Caco-2 (cell line): Measurements from ENCODE around the gene HTRA2. TPM values are rescaled to one million over a fixed set of nuclear protein-coding genes. Genes with fewer than 3 reads are reported as not detected.
A peak's percentile ranks its signal among the peaks of the same experiment; 100 is the strongest.

ENCODE experiments used
- BruUV-seq: library from RNA; stranded (reverse); fragments of 400-500 nt; replicated peaks from 2 replicates; lab custom pipeline; 2021; lab: Mats Ljungman, UMichigan
- CTCF ChIA-PET: fragments of 300-600 bp; sonication (Branson Sonifier 250); formaldehyde crosslinking; loops from one replicate; lab custom pipeline; 2022; ENCODE audit warnings: antibody characterized with exemption; lab: Charles Lee
- POLR2A ChIA-PET: fragments of 300-600 bp; sonication (Branson Sonifier 250); formaldehyde crosslinking; loops from one replicate; lab custom pipeline; 2022; ENCODE audit warnings: antibody characterized with exemption; lab: Charles Lee
- DNase-seq, 2 experiments: peaks; one replicate each; pipeline versions ENCODE4 v3.0.0 to v3.0.0-alpha.2; 2020 to 2022
- H3K27me3 ChIP-seq: replicated peaks from 2 replicates; pipeline ENCODE4 v1.6.0; 2011; ENCODE audit warnings: low read length; ENCODE audit not compliant: control insufficient read depth, insufficient read depth
- H3K36me3 ChIP-seq: 2 replicates; pipeline ENCODE4 v1.5.1; 2011; ENCODE audit warnings: low read length; ENCODE audit not compliant: control insufficient read depth, insufficient read depth
- H3K4me1 ChIP-seq: fragments of 250-450 bp; sonication (Bioruptor Pico); 2 replicates; pipeline ENCODE4 v1.5.1; 2020; ENCODE audit warnings: mild to moderate bottlenecking
- H3K4me3 ChIP-seq: 2 replicates; pipeline ENCODE4 v1.5.1; 2011; ENCODE audit warnings: low read depth, mild to moderate bottlenecking, control low read depth, low read length
- H3K9me3 ChIP-seq: fragments of 250-450 bp; sonication (Bioruptor Pico); 2 replicates; pipeline ENCODE4 v1.5.1; 2020; ENCODE audit warnings: mild to moderate bottlenecking, moderate library complexity
- H3K27ac Mint-ChIP-seq: one replicate; pipeline ENCODE4 v1.8.0; 2022; ENCODE audit warnings: mixed read lengths; ENCODE audit not compliant: unreplicated experiment
- H3K27me3 Mint-ChIP-seq: one replicate; pipeline ENCODE4 v1.8.0; 2022; ENCODE audit warnings: mixed read lengths; ENCODE audit not compliant: insufficient read depth, unreplicated experiment
- H3K36me3 Mint-ChIP-seq: one replicate; pipeline ENCODE4 v1.8.0; 2022; ENCODE audit warnings: mild to moderate bottlenecking, mixed read lengths; ENCODE audit not compliant: insufficient read depth, unreplicated experiment
- H3K4me1 Mint-ChIP-seq: one replicate; pipeline ENCODE4 v1.8.0; 2022; ENCODE audit warnings: low read depth, mixed read lengths; ENCODE audit not compliant: unreplicated experiment
- H3K4me3 Mint-ChIP-seq: one replicate; pipeline ENCODE4 v1.8.0; 2022; ENCODE audit warnings: mild to moderate bottlenecking, moderate library complexity, mixed read lengths; ENCODE audit not compliant: unreplicated experiment
- H3K9me3 Mint-ChIP-seq: one replicate; pipeline ENCODE4 v1.8.0; 2022; ENCODE audit warnings: mixed read lengths; ENCODE audit not compliant: unreplicated experiment
- CTCF ChIP-seq, 2 experiments: fragments of 200-600 bp in 1 of 2; IDR thresholded peaks; 1 replicate in 1 of 2; 2 replicates in 1 of 2; pipeline versions ENCODE4 v1.5.1 to v1.8.0; 2011 to 2022; ENCODE audit warnings: antibody characterized with exemption in 1 of 2, control low read depth in 1 of 2, inconsistent platforms in 1 of 2, low read depth in 1 of 2, low read length in 1 of 2, mild to moderate bottlenecking in 1 of 2, moderate library complexity in 1 of 2; ENCODE audit not compliant: insufficient read depth in 1 of 2, severe bottlenecking in 1 of 2, unreplicated experiment in 1 of 2
- intact Hi-C: fragments of 100-400 bp; cut with micrococcal nuclease; formaldehyde crosslinking; loops from one replicate; pipeline ENCODE4 v1.10.0; 2022; ENCODE audit not compliant: unreplicated experiment
- total RNA-seq: library from RNA; stranded (reverse); gene quantifications from 2 replicates; pipeline ENCODE4 v1.2.3, GENCODE V29; 2022

Gene HTRA2
- total RNA-seq, 1 experiment from 2014 or later, result 27.3 TPM

- intact Hi-C loops, result loop anchor here (1.0 to 2.0 kb wide), 6 partner anchors 21 to 79 kb away; partner anchors contain the start of genes AUP1, HTRA2, TTC31 and WBP1
- no peaks in the 10 kb centered on the region for H3K9me3 ChIP-seq
- H3K36me3 ChIP-seq, result 0 out of 2 replicates have a peak, but pooled peaks cover 2% of the 10 kb centered on the region
- DNase-seq, result peak; percentile 49 to 58
- no peaks in the 10 kb centered on the region for H3K27me3 ChIP-seq
- H3K4me3 Mint-ChIP-seq, result peak overlapping the region; percentile 91
- H3K27ac Mint-ChIP-seq, result peak overlapping the region; percentile 99
- peaks cover 43% of the 10 kb centered on the region for H3K36me3 Mint-ChIP-seq
- no TSS peak for BruUV-seq
- POLR2A ChIA-PET, result interaction anchor here (0.6 to 1.5 kb wide), 2 partner anchors 22 kb away, joined by 5 to 7 read pairs; partner anchors contain the start of genes AUP1 and HTRA2
- no peaks in the 10 kb centered on the region for H3K9me3 Mint-ChIP-seq
- H3K27me3 Mint-ChIP-seq, result no peaks in the 10 kb centered on the region
- no peak for TF ChIP-seq CTCF (IDR thresholded peaks at IDR 0.05; ENCODE audit: insufficient read depth in 1 of 2, low read depth in 1 of 2, low read length in 1 of 2, severe bottlenecking in 1 of 2, unreplicated experiment in 1 of 2)
- peak overlapping the region; percentile 68 for H3K4me3 ChIP-seq
- CTCF ChIA-PET, result no interaction called here
- peaks cover 28% of the 10 kb centered on the region for H3K4me1 Mint-ChIP-seq
- H3K4me1 ChIP-seq, result peaks cover 26% of the 10 kb centered on the region
Observed at GRCh38 chr2:74507926-74508520, 21.7 kb upstream of the HTRA2 start.

GRCh38 chr2:74510272-74510671, 19.5 kb upstream of the HTRA2 start:
- intact Hi-C loops, result no loop called here
- Mint-ChIP-seq H3K4me1 (peaks cover 15% of the 10 kb centered on the region), H3K36me3 (peaks cover 27% of the 10 kb centered on the region), H3K27ac (no peak overlapping the region), H3K27me3 (no peaks in the 10 kb centered on the region), H3K4me3 (no peak overlapping the region), H3K9me3 (no peaks in the 10 kb centered on the region)
- no peak for DNase-seq
- POLR2A ChIA-PET, result interaction anchor here (0.7 to 1.1 kb wide), 2 partner anchors 12 to 16 kb away, joined by 3 read pairs; partner anchors contain the start of gene DQX1
- Histone ChIP-seq H3K36me3 (0 out of 2 replicates have a peak, but pooled peaks cover 2% of the 10 kb centered on the region), H3K4me3 (no peak overlapping the region), H3K4me1 (peaks cover 19% of the 10 kb centered on the region), H3K9me3 (no peaks in the 10 kb centered on the region), H3K27me3 (no peaks in the 10 kb centered on the region)
- no TSS peak for BruUV-seq
- CTCF ChIA-PET, result interaction anchor here (0.7 kb wide), 1 partner anchor 52 kb away, joined by 4 read pairs; the partner anchor contains the start of gene WBP1
- TF ChIP-seq CTCF (IDR thresholded peaks at IDR 0.05; ENCODE audit: insufficient read depth in 1 of 2, low read depth in 1 of 2, low read length in 1 of 2, severe bottlenecking in 1 of 2, unreplicated experiment in 1 of 2), result no peak

DNA sequence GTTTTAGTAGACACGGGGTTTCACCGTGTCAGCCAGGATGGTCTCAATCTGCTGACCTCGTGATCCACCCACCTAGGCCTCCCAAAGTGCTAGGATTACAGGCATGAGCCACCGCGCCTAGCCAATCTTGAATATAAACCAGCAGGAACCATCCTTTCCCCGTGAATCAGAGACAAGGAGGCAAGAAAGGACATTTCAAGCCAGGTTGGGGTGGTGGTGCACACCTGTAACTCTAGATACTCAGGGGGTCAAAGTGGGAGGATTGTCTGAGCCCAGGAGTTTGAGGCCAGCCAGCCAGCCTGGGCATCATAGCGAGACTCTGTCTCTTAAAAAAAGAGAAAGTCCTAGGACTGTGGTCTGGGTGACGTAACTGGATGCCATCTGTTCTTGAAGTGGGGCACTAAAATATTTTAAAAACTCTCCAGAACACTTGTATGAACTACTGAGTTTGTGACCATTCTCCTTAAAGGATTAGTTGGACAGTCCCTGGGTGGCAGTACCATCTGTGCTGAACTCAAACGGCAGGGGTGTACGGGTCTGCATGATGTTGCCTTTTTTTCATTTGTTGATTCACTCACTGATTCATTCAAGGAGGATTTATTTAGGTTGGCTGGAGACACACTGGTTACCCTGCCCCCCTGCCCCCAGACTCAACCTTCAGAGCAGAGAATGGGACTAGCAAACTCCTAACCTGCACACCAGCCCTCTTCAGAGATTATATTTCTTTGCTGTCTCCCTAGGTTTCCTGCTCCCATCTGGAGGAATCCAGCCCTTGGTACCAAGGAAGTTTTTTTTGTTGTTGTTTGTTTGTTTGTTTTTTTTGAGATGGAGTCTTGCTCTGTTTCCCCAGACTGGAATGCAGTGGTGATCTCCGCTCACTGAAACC, 18.4 kb upstream of the HTRA2 start:
- Mint-ChIP-seq H3K4me1 (peaks cover 13% of the 10 kb centered on the region), H3K4me3 (no peak overlapping the region), H3K9me3 (no peaks in the 10 kb centered on the region), H3K36me3 (peaks cover 24% of the 10 kb centered on the region), H3K27me3 (no peaks in the 10 kb centered on the region), H3K27ac (no peak overlapping the region)
- no peaks in the 10 kb centered on the region for H3K27me3 ChIP-seq
- intact Hi-C loops, result no loop called here
- no peaks in the 10 kb centered on the region for H3K36me3 ChIP-seq
- H3K9me3 ChIP-seq, result no peaks in the 10 kb centered on the region
- POLR2A ChIA-PET, result no interaction called here
- CTCF ChIA-PET, result interaction anchor here (1.4 kb wide), 1 partner anchor 21 kb away, joined by 4 read pairs; no protein-coding TSS in a partner anchor
- peaks cover 12% of the 10 kb centered on the region for H3K4me1 ChIP-seq
- no peak overlapping the region for H3K4me3 ChIP-seq
- TF ChIP-seq CTCF (IDR thresholded peaks at IDR 0.05; ENCODE audit: insufficient read depth in 1 of 2, low read depth in 1 of 2, low read length in 1 of 2, severe bottlenecking in 1 of 2, unreplicated experiment in 1 of 2), result no peak
- no TSS peak for BruUV-seq
- peak in 1 of 2 experiments; percentile 26 for DNase-seq
